Measurements from ENCODE around the gene TBXAS1. TPM values are rescaled to one million over a fixed set of nuclear protein-coding genes. Genes with fewer than 3 reads are reported as not detected.
"Not testable (repeated sequence)": the region's sequence is repeated elsewhere in the genome, so short reads cannot be mapped to it uniquely, and the experiment has no call there.

TBXAS1 gene
- total RNA-seq, 2 experiments from 2014 or later, result 1.5 to 1.8 TPM

GRCh38 chr7:139903103-139903477 is 74.0 kb downstream of the TBXAS1 start:
- CTCF ChIA-PET, POLR2A ChIA-PET: not testable (repeated sequence)

DNA sequence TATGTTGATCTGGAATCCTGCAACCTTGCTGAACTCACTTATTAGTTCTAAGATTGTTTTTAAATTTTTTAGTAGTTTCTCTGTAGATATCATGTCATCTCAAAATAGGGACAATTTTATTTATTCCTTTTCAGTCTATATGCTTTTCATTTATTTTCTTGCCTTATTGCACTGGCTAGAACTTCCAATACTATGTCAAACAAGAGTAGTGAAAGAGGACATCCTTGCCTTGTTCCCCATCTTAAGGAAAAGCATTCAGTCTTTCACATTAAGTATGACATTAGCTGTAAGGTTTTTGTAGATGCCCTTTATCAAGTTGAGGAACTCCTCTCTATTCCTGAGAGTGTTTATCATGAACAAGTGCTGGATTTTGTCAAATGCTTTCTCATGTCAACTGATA is 77.8 kb downstream of the TBXAS1 start:
- ChIA-PET CTCF (no interaction called here), POLR2A (no interaction called here)

- POLR2A ChIA-PET, result no interaction called here
- CTCF ChIA-PET, result no interaction called here
These were observed 79.7 kb downstream of the TBXAS1 start for GRCh38 chr7:139908792-139909191.

DNA sequence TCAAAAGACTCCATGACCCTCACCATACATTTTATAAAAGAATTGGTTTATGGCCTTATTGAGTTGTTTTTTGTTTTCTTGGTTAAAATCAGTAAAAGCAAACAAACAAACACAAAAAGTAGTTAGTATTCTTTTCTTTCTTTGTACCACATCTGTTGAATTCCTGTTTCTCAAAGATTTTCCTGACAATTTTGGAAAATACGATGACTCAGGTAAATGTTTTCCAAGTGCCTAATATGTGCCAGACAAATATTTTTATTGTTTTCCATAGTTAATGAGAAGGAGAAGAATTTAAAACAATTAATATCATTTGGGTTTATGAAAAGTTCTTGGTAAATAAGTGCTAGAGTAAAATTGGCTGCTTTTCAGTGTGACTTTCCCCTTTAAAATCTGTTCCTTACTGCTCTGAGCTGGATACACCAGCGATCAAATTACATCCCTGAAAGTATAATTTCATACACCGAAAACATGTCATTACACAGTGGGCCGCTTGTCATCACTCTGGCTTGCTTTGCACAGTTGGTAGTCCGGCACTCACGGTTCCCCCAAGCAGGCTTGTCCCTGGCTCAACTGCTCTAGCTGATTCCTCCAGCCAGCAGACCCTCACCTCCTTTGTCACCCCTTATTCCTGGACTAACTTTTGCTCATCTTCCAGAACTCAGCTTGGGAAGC is 80.5 kb downstream of the TBXAS1 start:
- ChIA-PET POLR2A (no interaction called here), CTCF (no interaction called here)

GRCh38 chr7:139913021-139913844 is 84.2 kb downstream of the TBXAS1 start:
- ChIA-PET CTCF (no interaction called here), POLR2A (no interaction called here)

DNA sequence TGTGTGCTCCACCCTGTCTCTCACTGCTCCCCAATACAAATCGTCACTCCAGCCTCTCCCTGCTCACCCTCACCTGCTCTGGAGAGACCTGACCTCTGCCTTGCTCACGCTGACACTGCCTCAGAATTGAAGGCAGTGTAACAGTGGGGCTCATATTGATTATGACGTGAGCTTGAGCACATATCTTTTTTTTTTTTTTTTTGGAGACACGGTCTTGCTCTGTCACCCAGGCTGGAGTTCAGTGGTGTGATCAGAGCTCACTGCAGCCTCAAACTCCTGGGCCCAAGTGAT is 84.7 kb downstream of the TBXAS1 start:
- ChIA-PET POLR2A (no interaction called here), CTCF (no interaction called here)

DNA sequence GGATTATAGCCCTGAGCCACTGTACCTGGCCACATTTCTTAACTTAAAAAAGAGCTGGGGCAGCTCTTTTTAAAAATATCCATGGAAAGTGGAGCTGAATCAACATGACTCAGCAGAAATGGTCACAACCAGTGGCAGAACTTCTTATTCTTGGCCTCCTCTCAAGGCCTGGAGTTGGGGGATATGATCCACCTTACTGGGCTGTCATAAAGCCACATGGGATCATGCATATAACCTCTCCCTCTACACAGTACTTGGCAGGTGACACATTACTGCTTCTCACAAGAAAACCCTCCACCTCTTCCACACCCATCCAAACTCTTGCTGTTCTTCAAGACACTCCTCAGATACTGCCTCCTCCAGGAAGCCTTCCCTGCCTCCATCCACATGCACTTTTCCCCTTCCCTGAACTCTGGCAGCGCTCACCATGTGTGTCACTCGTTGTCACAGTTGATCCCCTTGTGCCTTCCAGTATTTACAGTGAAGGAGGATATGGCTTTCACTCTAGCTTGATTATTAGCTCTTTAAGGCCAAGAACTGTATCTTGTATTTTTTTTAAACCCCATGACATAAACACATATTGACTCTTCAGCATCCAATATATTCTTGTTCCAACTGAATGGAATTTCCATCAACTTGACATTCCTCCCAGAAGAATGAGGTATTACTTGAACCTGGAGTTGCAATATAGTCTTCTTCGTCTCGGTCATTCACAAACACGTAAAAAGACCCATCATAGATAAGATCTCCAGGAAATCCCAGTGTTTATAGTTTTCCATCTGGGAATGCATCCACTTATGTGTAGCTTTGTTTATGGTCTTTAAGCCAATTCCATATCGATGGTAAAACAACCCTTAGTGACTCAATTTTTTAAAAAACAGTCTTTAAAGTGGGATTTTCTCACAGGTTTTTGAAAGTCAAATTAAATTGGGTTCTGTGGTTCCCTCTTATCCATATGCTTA is 85.5 kb downstream of the TBXAS1 start:
- ChIA-PET POLR2A (no interaction called here), CTCF (no interaction called here)

GRCh38 chr7:139915268-139915863 is 86.3 kb downstream of the TBXAS1 start:
- ChIA-PET POLR2A (interaction anchor here (1.0 kb wide), 1 partner anchor 47 kb away, joined by 3 read pairs; no protein-coding TSS in a partner anchor), CTCF (no interaction called here)

DNA sequence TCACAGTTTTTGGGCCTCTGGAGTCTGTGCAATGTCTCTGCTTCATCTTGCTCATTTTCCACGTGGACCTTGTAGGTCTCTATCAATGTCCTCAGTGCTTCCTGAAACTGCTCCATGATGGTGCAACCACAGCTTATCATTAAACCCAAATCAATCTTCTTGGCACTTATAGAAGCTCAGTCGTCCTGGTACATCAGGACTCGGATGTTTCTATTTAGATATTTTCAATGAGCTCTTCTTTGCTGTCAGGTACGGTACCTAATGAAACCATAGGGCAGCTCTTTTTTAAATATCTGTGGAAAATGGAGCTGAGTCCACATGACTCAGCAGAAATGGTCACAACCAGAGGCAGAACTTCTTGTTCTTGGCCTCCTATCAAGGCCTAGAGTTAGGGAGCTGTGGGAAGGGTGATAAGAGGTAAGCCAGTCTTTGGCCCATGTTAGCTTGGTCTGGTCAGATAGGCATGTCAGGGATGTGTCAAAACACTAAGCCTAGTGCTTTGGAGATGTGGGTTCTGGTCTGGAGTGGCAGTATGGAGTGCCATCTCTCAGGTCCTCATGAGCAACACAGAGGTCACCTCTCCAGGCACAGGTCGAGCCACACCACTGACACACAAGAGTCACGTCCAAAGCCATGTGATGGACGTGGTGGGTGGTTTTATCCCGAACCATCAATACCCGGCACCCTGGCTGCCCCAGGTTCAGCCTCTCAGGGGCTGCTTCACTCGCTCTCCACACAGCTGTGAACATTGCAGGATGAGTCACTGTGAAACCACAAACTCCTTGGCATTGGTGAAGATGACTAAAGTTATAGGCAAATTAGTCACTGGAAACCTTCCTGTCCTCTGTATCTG is 87.0 kb downstream of the TBXAS1 start:
- CTCF ChIA-PET, result interaction anchor here (0.8 to 1.4 kb wide), 2 partner anchors 16 to 269 kb away, joined by 3 read pairs; no protein-coding TSS in a partner anchor

GRCh38 chr7:139916717-139917395 is 87.8 kb downstream of the TBXAS1 start:
- POLR2A ChIA-PET, result no interaction called here

More for the DNA sequence above, 87.0 kb downstream of the TBXAS1 start:
- POLR2A ChIA-PET, result interaction anchor here (1.0 kb wide), 1 partner anchor 46 kb away, joined by 3 read pairs; no protein-coding TSS in a partner anchor

GRCh38 chr7:139917851-139918250 is 88.8 kb downstream of the TBXAS1 start:
- CTCF ChIA-PET, result interaction anchor here (0.5 to 1.4 kb wide), 2 partner anchors 14 to 17 kb away, joined by 3 read pairs; no protein-coding TSS in a partner anchor
- POLR2A ChIA-PET, result no interaction called here

More at GRCh38 chr7:139916717-139917395, 87.8 kb downstream of the TBXAS1 start:
- CTCF ChIA-PET, result interaction anchor here (0.8 to 1.4 kb wide), 2 partner anchors 15 to 270 kb away, joined by 3 read pairs; no protein-coding TSS in a partner anchor

DNA sequence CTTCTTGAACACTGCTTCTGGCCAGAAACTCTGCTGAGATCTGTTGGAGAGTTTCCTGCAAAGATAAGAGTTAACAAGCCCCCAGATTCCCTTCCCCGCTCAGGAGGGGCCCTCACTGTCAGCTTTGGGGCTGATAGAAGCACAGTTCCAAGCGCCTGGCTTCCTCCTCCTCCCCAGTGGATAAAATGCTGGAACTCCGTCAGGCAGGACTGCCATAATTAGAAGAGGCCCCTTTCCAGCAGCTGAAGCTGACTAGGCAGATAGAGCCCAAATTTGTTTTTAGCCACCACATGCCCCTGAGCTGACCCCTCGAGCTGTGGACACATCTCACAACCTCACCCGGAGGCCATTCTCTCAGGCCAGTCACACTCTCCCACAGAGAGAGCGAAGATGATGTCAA is 89.4 kb downstream of the TBXAS1 start:
- ChIA-PET CTCF (no interaction called here), POLR2A (no interaction called here)

DNA sequence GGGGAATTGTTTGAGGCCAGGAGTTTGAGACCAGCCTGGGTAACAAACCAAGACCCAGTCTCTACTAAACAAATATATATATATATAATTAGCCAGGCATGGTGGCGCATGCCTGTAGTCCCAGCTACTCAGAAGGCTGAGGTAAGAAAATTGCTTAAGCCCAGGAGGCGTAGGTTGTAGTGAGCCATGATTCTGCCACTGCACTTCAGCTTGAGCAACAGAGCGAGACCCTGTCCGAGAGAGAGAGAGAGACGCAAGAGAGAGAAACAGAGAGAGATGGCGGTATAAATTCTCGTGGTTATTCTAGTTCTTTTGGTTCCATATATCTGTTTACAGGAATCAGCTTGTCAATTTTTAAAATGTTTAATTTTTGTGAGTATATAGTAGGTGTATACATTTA is 94.0 kb downstream of the TBXAS1 start:
- ChIA-PET POLR2A (no interaction called here), CTCF (no interaction called here)

GRCh38 chr7:139924461-139924860 is 95.4 kb downstream of the TBXAS1 start:
- ChIA-PET CTCF (no interaction called here), POLR2A (no interaction called here)

DNA sequence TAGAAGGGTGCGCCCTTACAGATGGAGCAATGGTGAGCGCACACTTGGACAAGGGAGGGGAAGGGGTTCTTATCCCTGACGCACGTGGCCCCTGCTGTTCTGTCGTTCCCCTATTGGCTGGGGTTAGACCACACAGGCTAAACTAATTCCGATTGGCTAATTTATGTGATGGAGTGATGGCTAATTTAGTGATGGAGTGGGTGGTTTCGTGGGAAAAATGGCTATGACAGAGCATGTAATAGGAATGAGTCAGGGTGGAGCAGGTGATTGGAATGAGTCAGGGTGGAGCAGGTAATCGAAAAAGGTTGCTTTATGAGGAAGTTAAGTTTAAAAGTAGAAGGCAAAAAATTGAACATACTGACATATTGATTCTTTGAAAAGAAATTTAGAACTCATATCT is 100.2 kb downstream of the TBXAS1 start:
- CTCF ChIA-PET, POLR2A ChIA-PET: not testable (repeated sequence)

DNA sequence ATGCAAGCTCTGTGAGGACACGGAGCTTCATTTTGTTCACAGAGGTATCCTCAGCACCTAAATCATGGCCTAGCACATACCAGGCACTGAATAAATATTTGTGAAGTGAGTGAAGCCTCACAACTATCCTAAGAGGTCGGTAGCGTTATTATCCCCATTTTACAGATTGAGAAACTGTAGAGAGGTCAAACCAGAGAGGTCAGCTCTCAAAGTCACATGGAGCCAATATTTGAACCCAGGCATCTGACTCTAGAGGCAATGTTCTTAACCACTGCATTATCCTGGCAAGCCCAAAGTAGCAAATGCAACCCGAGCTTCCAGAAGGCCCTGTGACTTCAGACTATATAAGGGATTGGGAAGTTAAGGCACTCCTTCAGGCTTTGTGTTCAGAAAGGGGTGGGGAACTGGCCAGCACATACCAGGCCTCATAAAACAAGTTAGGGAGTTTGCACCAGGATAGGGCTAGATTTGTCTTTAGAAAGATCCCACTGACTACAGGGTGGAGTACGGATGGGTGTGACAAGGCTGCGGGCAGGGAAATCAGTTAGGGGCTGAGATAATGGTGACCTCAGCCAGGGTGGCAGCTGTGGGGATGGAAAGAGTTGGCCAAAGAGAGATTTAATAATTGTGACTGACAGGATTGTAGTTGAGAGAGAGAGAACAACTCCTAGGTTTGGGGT is 101.4 kb downstream of the TBXAS1 start:
- CTCF ChIA-PET, result no interaction called here
- POLR2A ChIA-PET, result no interaction called here

GRCh38 chr7:139931190-139931934 is 102.3 kb downstream of the TBXAS1 start:
- CTCF ChIA-PET, result interaction anchor here (1.2 kb wide), 1 partner anchor 14 kb away, joined by 3 read pairs; no protein-coding TSS in a partner anchor
- POLR2A ChIA-PET, result no interaction called here
